ENCODE data around the gene C2orf42.

The C2orf42 gene

GRCh38 chr2:70201225-70201768, 10.5 kb upstream of the C2orf42 start:
- Histone ChIP-seq H3K4me1 (ENCODE audit: low read depth, poor library complexity, severe bottlenecking) (no peaks in the 10 kb centered on the region), H3K9ac (no peak overlapping the region), H3K27me3 (ENCODE audit: insufficient read depth, low read depth) (no peaks in the 10 kb centered on the region), H4K20me1 (ENCODE audit: insufficient read depth) (no peaks in the 10 kb centered on the region), H3K36me3 (ENCODE audit: insufficient read depth) (no peaks in the 10 kb centered on the region), H3K79me2 (ENCODE audit: insufficient read depth, low read depth) (no peaks in the 10 kb centered on the region), H2AFZ (ENCODE audit: low read depth) (no peak overlapping the region), H3K4me3 (IDR thresholded peaks at IDR 0.05; ENCODE audit: insufficient read depth, low read depth, low read length) (no peak overlapping the region), H3K4me2 (no peak overlapping the region), H3K27ac (no peak overlapping the region)
- TF ChIP-seq, protein P1, sequence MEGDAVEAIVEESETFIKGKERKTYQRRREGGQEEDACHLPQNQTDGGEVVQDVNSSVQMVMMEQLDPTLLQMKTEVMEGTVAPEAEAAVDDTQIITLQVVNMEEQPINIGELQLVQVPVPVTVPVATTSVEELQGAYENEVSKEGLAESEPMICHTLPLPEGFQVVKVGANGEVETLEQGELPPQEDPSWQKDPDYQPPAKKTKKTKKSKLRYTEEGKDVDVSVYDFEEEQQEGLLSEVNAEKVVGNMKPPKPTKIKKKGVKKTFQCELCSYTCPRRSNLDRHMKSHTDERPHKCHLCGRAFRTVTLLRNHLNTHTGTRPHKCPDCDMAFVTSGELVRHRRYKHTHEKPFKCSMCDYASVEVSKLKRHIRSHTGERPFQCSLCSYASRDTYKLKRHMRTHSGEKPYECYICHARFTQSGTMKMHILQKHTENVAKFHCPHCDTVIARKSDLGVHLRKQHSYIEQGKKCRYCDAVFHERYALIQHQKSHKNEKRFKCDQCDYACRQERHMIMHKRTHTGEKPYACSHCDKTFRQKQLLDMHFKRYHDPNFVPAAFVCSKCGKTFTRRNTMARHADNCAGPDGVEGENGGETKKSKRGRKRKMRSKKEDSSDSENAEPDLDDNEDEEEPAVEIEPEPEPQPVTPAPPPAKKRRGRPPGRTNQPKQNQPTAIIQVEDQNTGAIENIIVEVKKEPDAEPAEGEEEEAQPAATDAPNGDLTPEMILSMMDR (conservative IDR thresholded peaks at IDR 0.05; ENCODE audit: low read depth, low read length): no peak

- H3K4me2 ChIP-seq: no peak overlapping the region
Measured at GRCh38 chr2:70199320-70199864, 8.6 kb upstream of the C2orf42 start.

DNA sequence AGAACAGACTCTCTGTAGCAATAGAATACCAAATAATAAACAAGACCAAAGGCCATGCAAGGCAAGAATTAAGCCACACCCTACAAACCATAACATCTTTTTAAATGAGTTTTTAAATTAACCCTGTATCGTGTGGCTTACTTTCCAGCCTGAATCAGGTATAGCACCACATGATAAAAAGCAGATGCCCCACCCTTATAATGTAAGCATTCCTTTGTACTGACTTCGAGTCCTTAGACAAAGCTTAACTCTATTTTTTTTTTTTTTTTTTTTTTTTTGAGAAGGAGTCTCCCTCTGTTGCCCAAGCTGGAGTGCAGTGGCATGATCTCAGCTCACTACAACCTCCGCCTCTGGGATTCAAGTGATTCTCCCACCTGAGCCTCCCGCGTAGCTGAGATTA, 1.7 kb upstream of the C2orf42 start:
- H3K27me3 ChIP-seq (ENCODE audit: insufficient read depth, low read depth): no peaks in the 10 kb centered on the region
- H3K36me3 ChIP-seq (ENCODE audit: insufficient read depth): no peaks in the 10 kb centered on the region
- H3K79me2 ChIP-seq (ENCODE audit: insufficient read depth, low read depth): peaks cover 3% of the 10 kb centered on the region; the same call in 1 of the 2 replicates
- no peak overlapping the region for H3K4me2 ChIP-seq
- no peak overlapping the region for H3K4me3 ChIP-seq (IDR thresholded peaks at IDR 0.05; ENCODE audit: insufficient read depth, low read depth, low read length)
- no peak overlapping the region for H3K27ac ChIP-seq
- no peak overlapping the region for H2AFZ ChIP-seq (ENCODE audit: low read depth)
- peaks cover 16% of the 10 kb centered on the region for H3K4me1 ChIP-seq (ENCODE audit: low read depth, poor library complexity, severe bottlenecking)
- no peaks in the 10 kb centered on the region for H4K20me1 ChIP-seq (ENCODE audit: insufficient read depth)
- TF ChIP-seq, protein P1 (conservative IDR thresholded peaks at IDR 0.05; ENCODE audit: low read depth, low read length): no peak
- H3K9ac ChIP-seq: no peak overlapping the region

More at GRCh38 chr2:70199320-70199864, 8.6 kb upstream of the C2orf42 start:
- H2AFZ ChIP-seq (ENCODE audit: low read depth): no peak overlapping the region
- H3K36me3 ChIP-seq (ENCODE audit: insufficient read depth): no peaks in the 10 kb centered on the region
- H3K27me3 ChIP-seq (ENCODE audit: insufficient read depth, low read depth): no peaks in the 10 kb centered on the region
- no peak overlapping the region for H3K4me3 ChIP-seq (IDR thresholded peaks at IDR 0.05; ENCODE audit: insufficient read depth, low read depth, low read length)
- no peak overlapping the region for H3K27ac ChIP-seq
- no peak overlapping the region for H3K9ac ChIP-seq
- TF ChIP-seq, protein P1 (conservative IDR thresholded peaks at IDR 0.05; ENCODE audit: low read depth, low read length): no peak
- H4K20me1 ChIP-seq (ENCODE audit: insufficient read depth): no peaks in the 10 kb centered on the region
- H3K79me2 ChIP-seq (ENCODE audit: insufficient read depth, low read depth): no peaks in the 10 kb centered on the region
- no peaks in the 10 kb centered on the region for H3K4me1 ChIP-seq (ENCODE audit: low read depth, poor library complexity, severe bottlenecking)

DNA sequence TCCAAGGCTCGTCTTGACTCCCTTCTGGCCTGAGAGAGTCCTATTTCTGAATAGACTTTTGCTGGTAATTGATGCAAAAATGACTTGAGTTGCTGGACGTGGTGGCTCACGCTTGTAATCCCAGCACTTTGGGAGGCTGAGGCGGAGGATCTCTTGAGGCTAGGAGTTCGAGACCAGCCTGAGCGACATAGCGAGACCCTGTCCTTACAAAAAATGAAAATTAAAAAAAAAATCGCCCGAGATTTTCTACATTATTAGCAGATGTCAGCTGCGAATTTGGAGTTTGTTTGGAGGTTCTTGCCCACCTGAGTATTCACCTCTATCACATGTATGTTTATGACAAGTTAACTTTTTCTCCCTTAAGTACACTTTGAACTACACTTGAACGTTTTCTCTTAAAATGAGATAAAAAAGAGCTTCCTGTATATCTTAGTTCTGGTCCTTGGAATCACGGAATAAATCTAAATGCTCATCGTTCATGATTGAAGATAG, 471 bp upstream of the C2orf42 start:
- Histone ChIP-seq H3K4me2 (peak overlapping the region; percentile 85), H2AFZ (ENCODE audit: low read depth) (peak overlapping the region; percentile 80), H3K27me3 (ENCODE audit: insufficient read depth, low read depth) (no peaks in the 10 kb centered on the region), H3K36me3 (ENCODE audit: insufficient read depth) (no peaks in the 10 kb centered on the region), H3K27ac (peak overlapping the region; percentile 78; the same call in 1 of the 2 replicates), H4K20me1 (ENCODE audit: insufficient read depth) (no peaks in the 10 kb centered on the region), H3K4me1 (ENCODE audit: low read depth, poor library complexity, severe bottlenecking) (peaks cover 16% of the 10 kb centered on the region), H3K9ac (no peak overlapping the region; the same call in 1 of the 2 replicates), H3K79me2 (ENCODE audit: insufficient read depth, low read depth) (peaks cover 3% of the 10 kb centered on the region; the same call in 1 of the 2 replicates), H3K4me3 (IDR thresholded peaks at IDR 0.05; ENCODE audit: insufficient read depth, low read depth, low read length) (no peak overlapping the region)
- TF ChIP-seq, protein P1 (conservative IDR thresholded peaks at IDR 0.05; ENCODE audit: low read depth, low read length): no peak

Measured in KMS-11 (cell line).